NCI-H345 treated with DMSO at 0.1 percent for 48 hours (cell line): ENCODE data around the gene LRRC46.

Experiments used
- DNase-seq: peaks from one replicate; lab custom pipeline; 2025; ENCODE audit not compliant: unreplicated experiment; lab: John Stamatoyannopoulos, UW

Gene LRRC46

DNA sequence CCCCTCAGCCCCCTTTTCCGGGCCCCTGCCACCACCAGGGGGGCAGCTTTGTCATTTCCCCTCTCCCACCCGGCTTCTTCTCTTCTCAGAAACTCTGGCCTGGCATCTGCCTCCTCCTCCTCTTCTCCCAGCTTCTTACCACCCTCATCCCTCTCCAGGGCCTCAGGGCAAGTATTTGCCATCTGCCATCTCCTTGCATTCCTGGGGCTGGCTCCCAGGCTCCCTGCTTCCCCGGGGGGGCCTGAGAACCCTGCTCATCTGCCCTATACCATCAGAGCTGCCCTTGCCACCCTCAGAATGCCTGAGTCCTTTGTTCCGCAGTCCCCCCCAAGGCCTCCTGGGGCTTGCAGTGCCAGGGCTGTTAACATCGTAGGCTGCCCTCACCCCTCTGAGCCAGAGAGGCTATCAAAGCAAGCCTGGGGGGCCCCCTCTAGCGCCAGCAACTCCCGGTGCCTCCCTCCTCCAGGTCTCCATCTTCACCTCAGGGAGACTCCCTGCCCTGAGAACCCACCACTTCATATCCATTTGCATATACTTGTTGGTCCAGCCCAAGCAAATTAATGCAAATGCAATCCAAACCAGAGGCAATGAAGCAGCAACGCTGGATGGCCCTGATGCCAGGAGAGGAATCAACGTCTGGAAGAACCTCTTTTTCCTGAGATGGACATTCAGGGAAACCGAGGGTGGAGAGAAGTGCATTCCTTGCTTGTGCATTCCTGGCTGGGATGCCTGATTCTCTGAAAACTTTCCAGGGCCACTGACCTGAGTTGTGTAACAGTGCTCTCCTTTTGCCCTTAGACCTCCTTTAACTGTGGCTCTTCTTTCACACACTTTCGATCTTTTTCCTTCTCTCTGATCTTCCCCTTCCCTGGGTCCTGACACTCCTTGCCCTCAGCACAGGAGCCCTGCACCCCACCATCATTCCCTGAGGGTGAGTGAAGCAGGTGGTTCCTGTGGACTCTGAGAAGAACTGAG lies 43.8 kb downstream of the LRRC46 start:
- DNase-seq = no peak

DNA sequence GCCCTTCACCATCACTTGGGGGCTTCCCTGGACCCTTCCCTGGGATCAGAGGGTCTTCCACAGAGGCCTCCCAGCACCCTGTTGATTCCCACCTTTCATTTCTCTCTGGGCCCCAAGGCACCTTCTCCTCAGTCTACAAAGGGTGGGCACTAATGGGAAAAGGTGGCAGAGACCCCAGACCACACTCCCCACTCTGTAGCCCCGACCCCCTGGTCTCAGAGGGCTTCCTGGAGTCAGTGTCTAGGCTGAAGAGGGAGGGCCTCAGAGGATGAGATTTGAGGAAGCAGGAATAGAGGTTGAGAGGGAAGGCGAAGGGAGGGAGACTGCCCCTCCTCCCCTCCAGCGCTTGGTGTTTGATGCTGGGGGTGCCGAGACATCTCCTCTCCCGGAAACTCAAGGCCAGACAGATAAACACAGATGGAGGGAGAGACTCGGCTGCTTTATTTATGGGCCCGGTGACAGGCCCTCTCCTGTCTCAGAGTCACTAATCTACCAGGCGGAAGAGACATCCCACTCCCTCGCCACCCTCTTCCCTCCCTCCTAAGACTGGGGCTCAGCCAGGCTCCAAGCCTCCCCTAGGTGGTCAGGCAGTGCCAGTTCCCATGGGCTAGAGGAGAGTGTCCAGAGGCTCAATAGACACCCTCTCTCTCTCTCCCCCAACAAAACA lies 46.0 kb downstream of the LRRC46 start:
- no peak for DNase-seq

DNA sequence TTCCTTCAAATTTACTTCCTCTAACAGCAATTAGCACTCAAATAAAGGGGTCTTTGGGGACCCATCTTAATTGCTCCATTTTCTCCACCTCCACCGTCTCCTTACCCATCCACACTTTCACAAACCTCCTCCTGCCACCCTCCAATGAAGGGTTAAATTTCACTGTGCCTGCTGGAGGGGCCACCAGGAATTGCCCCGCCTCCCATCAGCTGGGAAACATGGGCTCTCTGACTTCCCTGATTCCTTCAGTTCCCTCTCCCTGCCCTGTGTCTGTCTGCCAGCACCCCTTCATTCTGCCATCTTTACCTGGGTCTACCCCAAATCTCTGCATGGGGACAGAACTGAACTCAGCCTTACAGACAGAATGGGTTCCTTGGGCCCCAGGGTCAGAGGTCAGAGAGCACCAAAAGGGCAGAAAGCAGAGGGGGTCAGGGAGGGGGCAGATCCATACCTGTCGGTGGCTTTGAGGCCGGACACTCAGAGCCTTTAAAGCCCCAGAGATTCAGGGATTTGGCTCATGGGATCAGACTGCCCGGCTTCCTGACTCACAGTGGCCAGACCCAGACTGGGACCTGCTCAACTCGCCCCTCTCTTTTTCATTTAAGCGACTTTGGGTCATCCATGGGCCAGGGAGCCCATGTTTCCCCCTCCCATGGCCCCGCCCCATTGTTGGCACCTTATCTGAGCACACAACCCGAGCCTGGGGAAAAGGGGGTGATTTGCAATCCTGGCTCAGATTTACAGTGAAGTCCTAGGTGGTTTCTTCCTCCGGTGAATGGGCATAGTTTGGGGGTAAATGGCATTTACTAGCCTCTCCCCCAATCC lies 46.9 kb downstream of the LRRC46 start:
- DNase-seq = no peak

DNA sequence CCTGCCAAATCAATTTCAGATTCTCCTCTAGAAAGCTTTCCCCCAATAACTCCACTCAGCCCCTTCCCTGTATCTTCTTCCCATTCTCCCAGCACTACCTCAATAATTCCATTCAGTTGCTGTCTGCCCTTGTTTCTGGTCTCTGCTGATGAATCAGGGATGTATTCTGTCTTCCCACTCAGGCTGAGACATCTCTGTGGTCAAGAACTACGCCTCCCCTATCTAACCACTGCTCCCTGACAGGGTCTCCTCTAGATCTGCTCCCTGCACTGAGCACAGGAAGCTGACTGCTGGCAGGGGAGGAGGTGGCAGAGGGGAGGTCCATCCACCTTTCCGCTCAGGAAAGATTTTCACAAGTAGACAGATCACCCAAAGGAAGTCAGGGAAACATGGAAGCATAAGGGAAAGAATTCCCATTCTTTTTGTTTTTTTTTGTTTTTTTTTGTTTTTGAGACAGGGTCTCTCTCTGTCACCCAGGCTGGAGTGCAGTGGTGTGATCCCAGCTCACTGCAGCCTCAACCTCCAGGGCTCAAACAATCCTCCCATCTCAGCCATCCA lies 47.6 kb downstream of the LRRC46 start:
- no peak for DNase-seq

DNA sequence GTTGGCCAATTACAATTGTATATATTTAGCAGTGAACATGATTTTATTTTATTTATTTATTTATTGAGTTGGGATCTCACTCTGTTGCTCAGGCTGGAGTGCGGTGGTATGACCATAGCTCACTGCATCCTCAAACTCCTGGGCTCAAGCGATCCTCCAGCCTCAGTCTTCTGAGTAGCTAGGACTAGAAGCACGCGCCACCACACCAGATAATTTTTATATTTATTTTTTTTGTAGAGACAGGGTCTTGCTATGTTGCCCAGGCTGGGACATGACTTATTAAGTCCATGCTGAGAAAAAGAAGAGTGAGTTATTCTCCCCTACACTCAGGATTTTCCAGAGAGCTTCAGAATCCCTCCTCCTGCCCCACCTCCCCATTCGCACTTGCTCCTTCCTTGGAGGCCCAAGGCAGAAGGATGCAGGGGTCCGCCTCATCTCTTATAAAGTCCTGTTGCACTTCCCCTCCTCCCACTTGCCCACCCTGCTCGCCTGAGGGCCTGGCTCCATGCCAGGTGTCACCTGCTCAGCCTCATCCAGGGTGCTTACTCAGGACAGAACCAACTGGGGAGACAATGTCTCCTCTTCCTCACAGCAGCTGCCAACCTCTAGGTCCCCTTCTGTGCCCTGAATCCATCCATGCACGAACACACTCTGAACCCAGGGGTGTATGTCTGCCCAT lies 48.4 kb downstream of the LRRC46 start:
- no peak for DNase-seq

DNA sequence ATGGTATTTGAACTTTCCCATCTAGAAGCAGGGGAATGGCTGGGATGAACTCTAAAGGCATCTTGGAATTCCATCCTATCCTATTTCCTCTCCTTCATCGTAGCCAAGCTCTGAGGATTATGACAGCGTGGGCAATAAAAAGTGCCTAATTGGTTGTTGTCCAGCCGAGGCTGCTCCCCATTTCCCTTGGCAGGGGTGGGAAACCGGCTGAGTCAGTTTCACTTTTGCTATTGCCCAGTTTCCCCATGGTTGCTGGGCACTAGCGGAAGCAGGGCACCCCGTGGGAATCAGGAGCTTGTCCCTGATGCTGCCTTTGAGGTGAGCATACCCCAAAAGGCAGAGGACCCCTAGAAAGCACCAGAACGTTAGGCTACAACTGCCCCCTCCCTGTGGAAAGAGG lies 50.8 kb downstream of the LRRC46 start:
- no peak for DNase-seq

DNA sequence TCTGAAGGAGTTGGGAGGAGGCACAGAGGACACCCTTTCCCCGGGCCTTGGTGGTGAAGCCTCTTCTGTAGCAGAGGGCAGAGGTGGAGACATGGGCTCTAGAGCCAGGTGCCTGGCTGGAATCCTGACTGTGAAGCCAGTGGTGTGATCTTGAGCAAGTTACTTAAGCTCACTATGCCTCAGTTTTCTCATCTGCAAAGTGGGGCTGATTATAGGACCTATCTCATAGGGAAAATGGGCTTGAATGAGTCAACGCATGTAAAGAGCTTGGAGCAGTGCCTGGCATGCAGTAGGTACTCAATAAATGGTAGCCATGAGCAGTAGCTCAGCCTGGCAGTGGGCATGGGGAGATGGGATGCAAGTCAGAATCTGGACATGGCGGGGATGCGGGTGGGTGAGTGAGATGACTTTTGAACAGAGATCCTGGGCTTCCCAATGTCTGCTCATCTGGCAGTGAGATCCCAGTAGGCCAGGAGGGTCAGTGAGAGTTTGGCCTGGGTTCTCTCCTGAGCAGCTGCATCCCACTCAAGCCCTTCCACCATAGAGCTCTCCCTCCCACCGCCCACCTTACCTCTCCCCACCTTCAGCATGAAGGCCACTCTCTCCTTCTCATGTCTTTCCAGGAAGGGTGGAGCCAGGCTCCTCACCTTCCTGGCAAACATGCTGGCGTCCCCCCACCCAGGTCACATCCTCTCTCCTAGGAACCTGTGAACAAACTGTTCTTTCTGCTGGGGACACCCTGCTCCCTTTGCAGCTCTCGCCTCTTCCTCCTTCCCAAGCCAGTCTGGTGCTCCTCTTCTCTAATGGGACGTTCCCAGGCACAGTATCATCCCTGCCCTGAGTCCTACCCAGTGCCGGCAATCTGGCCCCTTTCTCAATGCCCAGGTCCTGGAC lies 51.5 kb downstream of the LRRC46 start:
- no peak for DNase-seq

DNA sequence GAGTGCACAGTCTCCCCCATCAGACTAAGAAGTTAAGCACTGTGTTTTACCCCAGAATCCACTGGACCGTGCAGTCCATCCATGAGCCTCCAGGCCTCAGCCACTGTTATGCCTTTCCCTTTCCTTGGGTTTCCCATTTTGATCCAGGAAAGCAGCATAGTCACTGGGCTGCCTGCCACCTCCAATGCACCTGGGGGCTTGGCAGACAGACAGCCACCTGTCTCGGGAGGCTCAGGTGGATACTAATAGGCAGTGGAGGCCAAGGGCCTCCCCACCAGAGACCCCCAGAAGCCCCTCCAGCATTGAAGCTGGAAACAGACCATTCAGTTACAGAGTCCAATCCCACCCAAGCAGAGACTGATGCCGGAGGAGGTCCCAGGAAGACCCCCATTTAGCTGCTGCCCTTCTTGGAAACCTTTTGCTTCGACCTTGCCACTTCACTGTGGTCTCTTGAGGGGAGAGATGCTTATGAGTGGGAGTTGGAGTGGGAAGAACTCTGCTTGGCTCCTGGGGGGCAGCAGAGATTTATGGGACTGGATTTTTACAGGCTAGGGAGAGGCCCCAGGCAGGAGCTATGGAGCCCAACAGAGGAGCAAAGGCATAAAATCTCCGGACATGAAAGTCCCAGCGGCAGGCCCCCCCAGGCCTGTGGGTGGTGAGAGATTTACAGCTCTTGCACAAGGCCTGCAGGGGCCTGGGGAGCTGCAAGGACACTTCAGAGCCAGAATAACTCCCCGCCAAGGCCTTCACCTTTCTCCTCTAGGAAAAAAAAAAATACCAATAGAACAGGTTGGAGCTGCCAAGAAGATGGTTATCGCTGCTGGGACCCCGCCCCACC lies 52.3 kb downstream of the LRRC46 start:
- DNase-seq = no peak

DNA sequence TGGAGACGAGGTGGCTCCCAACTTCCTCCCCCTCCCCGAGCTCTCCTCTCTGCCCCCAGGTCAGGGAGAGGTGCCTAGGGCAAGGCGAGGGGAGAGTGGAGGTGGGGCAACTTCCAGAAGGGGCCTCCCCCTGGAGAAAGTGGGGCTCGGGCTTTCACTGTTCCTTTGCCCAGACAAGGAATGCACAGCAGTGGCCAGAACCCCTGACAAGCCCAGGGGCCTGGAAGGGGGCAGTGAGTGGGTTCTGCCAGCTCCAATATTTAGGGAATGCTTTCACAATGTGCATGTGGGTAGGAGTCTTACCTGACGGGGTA lies 52.9 kb downstream of the LRRC46 start:
- no peak for DNase-seq

DNA sequence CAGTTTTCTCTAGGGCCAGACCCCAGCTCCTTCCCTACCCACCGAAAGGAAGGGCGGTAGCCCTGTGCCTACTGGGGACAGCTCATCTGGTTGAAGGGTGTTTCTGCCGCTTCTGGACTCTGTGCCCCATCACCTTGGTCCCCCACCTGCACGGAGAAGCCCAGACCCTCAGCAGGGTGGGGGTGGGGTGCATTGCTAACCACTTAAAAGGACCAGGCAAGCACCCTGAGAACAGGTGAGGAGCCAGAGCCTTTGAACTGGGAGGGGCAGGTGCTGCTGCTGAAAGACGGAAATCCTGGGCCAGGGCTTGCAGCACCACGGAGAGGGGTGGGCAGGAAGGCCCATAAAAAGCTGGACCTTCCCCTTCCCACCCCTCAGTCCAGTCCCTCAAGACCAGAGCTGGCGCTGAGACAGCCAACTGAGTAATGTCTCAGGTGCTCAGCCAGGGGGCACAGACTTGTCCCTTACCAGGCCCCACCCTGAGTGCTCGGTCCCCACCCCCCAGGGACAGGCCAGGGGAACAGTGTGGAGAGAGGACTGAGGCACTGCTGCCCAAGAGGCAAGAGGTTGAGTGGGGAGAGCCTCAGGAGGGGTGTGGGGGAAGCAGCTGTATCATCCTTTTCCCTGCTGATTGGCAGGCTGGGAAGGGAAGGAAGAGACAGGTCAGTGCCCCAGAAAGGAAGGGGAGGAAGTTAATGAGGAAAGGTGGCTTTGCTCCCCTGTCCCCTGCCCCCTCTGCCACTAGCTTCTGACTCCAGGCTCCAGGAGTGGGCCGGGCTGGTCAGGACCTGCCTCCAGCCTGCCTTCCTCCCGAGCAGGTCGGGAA lies 53.6 kb downstream of the LRRC46 start:
- DNase-seq = no peak
